Ovary (tissue), 3 donors: ENCODE data around the gene DESI2.

Source experiments
- CTCF ChIP-seq, 3 donors: fragments of 450-650 bp in 2 of 3; fragments of 200-600 bp in 1 of 3; IDR thresholded peaks; one replicate each; pipeline versions ENCODE4 v1.5.1 to v1.8.0; 2016 to 2022; ENCODE audit warnings: antibody characterized with exemption in 3 of 3, mild to moderate bottlenecking in 1 of 3
- POLR2A ChIP-seq: fragments of 450-650 bp; IDR thresholded peaks from one replicate; pipeline ENCODE4 v1.6.1; 2017; ENCODE audit warnings: antibody characterized with exemption, mild to moderate bottlenecking, moderate library complexity
- donor health status: DM: no; HTN: no; CAD: no.

GRCh38 chr1:244757091-244757939 lies 104.4 kb downstream of the DESI2 start:
- no peak for TF ChIP-seq CTCF (IDR thresholded peaks at IDR 0.05)
- TF ChIP-seq POLR2A, result no peak
